AG10803 (cell line): ENCODE results near the gene DPEP2.
"Not testable (repeated sequence)": the region's sequence is repeated elsewhere in the genome, so short reads cannot be mapped to it uniquely, and the experiment has no call there.

Source experiments
- DNase-seq: peaks from one replicate; pipeline ENCODE4 v3.0.0; 2010; ENCODE audit warnings: low read depth
- H3K4me3 ChIP-seq: 2 replicates; pipeline ENCODE4 v1.5.1; 2011; ENCODE audit warnings: mild to moderate bottlenecking, low read length, control low read depth
- CTCF ChIP-seq: conservative IDR thresholded peaks from 2 replicates; pipeline ENCODE4 v1.5.1; 2011; ENCODE audit warnings: mild to moderate bottlenecking, low read length, control low read depth, inconsistent platforms

DPEP2 gene

GRCh38 chr16:67940446-67941089 is 58.7 kb downstream of the DPEP2 start:
- no peak for DNase-seq
- no peak for TF ChIP-seq CTCF
- H3K4me3 ChIP-seq, result no peak overlapping the region

- DNase-seq, result no peak
- TF ChIP-seq CTCF, result no peak
- no peak overlapping the region for H3K4me3 ChIP-seq
These were observed 59.5 kb downstream of the DPEP2 start for GRCh38 chr16:67939507-67940445.

GRCh38 chr16:67937713-67938112 is 61.6 kb downstream of the DPEP2 start:
- DNase-seq, H3K4me3 ChIP-seq: not testable (repeated sequence)
